Mucosa of rectum (tissue), 2 donors: Measurements from ENCODE around the gene MAPK11.

Experiments used
- H3K27ac ChIP-seq, 2 donors: one replicate each; pipeline ENCODE4 v1.7.0; 2013; ENCODE audit warnings: inconsistent platforms in 2 of 2, low read depth in 2 of 2, low read length in 2 of 2
- H3K27me3 ChIP-seq, 2 donors: one replicate each; pipeline ENCODE4 v1.7.0; 2013; ENCODE audit warnings: low read length in 2 of 2; ENCODE audit not compliant: control insufficient read depth in 2 of 2, insufficient read depth in 2 of 2
- H3K36me3 ChIP-seq, 2 donors: one replicate each; pipeline ENCODE4 v1.7.0; 2013; ENCODE audit warnings: low read length in 2 of 2; ENCODE audit not compliant: control insufficient read depth in 2 of 2, insufficient read depth in 2 of 2
- H3K4me1 ChIP-seq, 2 donors: one replicate each; pipeline ENCODE4 v1.7.0; 2013; ENCODE audit warnings: low read length in 2 of 2, mild to moderate bottlenecking in 1 of 2; ENCODE audit not compliant: control insufficient read depth in 2 of 2, insufficient read depth in 2 of 2
- H3K4me3 ChIP-seq, 2 donors: one replicate each; pipeline ENCODE4 v1.7.0; 2013; ENCODE audit warnings: low read length in 2 of 2
- H3K9ac ChIP-seq, 2 donors: one replicate each; pipeline ENCODE4 v1.7.0; 2013; ENCODE audit warnings: low read length in 2 of 2, low read depth in 1 of 2, mild to moderate bottlenecking in 1 of 2
- H3K9me3 ChIP-seq, 2 donors: one replicate each; pipeline ENCODE4 v1.7.0; 2013; ENCODE audit warnings: low read length in 2 of 2; ENCODE audit not compliant: control insufficient read depth in 2 of 2
- donor health status: healthy.
- donor health status: Normal muscosa, but diverticular disease.

MAPK11 gene

GRCh38 chr22:50217543-50218152 lies 52.5 kb downstream of the MAPK11 start:
- H3K27ac ChIP-seq = no peak overlapping the region
- no peak overlapping the region for H3K9ac ChIP-seq
- peaks cover 0 to 5% of the 10 kb centered on the region in 2 donors for H3K4me1 ChIP-seq
- peaks cover 69 to 72% of the 10 kb centered on the region in 2 donors for H3K36me3 ChIP-seq
- no peaks in the 10 kb centered on the region for H3K9me3 ChIP-seq
- no peaks in the 10 kb centered on the region for H3K27me3 ChIP-seq
- H3K4me3 ChIP-seq = no peak overlapping the region

GRCh38 chr22:50216684-50217520 lies 53.3 kb downstream of the MAPK11 start:
- peaks cover 66 to 69% of the 10 kb centered on the region in 2 donors for H3K36me3 ChIP-seq
- H3K9ac ChIP-seq = no peak overlapping the region
- peaks cover 0 to 5% of the 10 kb centered on the region in 2 donors for H3K4me1 ChIP-seq

GRCh38 chr22:50216055-50216683 lies 54.0 kb downstream of the MAPK11 start:
- peaks cover 0 to 5% of the 10 kb centered on the region in 2 donors for H3K4me1 ChIP-seq
- H3K36me3 ChIP-seq = peaks cover 64 to 66% of the 10 kb centered on the region in 2 donors
- no peak overlapping the region for H3K27ac ChIP-seq

More at GRCh38 chr22:50216684-50217520, 53.3 kb downstream of the MAPK11 start:
- no peaks in the 10 kb centered on the region for H3K9me3 ChIP-seq
- H3K27me3 ChIP-seq = no peaks in the 10 kb centered on the region
- no peak overlapping the region for H3K27ac ChIP-seq
- H3K4me3 ChIP-seq = no peak overlapping the region

DNA sequence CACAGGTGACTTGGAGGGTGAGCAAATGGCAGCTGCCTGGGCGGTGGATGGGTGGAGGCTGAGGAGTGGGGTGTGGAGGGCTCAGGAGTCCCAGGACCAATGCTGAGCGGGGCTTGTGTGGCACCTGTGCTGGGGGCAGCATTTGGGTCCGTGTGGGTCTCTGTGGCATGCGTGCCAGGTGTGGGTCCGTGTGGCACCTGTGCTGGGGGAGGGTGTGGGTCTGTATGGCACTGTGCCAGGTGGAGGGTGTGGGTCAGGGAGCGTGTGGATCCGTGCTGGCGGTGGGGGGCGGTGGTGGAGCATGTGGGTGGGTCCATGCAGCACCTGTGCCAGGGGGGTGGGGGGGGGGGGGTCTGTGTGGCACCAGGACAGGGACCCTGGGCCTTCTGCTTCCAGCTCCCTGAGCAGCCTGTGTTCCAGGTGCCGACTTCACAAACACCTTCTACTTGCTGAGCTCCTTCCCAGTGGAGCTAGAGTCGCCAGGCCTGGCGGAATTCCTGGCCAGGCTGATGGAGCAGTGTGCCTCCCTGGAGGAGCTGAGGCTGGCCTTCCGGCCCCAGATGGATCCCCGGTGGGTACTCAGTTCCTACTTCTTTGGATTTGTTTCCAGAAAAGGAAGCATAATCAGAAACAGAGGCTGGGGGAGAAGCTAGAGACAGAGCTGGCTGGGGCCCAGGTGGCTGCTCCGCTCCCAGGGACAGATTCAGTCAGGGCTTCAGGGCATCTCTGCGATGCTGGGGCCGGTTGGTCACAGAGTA lies 54.7 kb downstream of the MAPK11 start:
- H3K9me3 ChIP-seq = no peaks in the 10 kb centered on the region
- no peak overlapping the region for H3K27ac ChIP-seq
- H3K4me3 ChIP-seq = no peak overlapping the region
- H3K27me3 ChIP-seq = no peaks in the 10 kb centered on the region
- H3K9ac ChIP-seq = no peak overlapping the region
- peaks cover 65% of the 10 kb centered on the region in 2 donors for H3K36me3 ChIP-seq
- peaks cover 0 to 5% of the 10 kb centered on the region in 2 donors for H3K4me1 ChIP-seq

More at GRCh38 chr22:50216055-50216683, 54.0 kb downstream of the MAPK11 start:
- H3K9me3 ChIP-seq = no peaks in the 10 kb centered on the region
- no peaks in the 10 kb centered on the region for H3K27me3 ChIP-seq
- H3K4me3 ChIP-seq = no peak overlapping the region
- no peak overlapping the region for H3K9ac ChIP-seq
